GM12892 (cell line): ENCODE data around the gene ZNF528.

Experiments
- POLR2A ChIP-seq: IDR thresholded peaks from 2 replicates; pipeline ENCODE4 v1.6.1; 2011; ENCODE audit warnings: low read depth, low read length, control low read depth
- TAF1 ChIP-seq: IDR thresholded peaks from 2 replicates; pipeline ENCODE4 v1.6.1; 2011; ENCODE audit warnings: low read depth, mild to moderate bottlenecking, control low read depth, low read length, borderline replicate concordance

DNA sequence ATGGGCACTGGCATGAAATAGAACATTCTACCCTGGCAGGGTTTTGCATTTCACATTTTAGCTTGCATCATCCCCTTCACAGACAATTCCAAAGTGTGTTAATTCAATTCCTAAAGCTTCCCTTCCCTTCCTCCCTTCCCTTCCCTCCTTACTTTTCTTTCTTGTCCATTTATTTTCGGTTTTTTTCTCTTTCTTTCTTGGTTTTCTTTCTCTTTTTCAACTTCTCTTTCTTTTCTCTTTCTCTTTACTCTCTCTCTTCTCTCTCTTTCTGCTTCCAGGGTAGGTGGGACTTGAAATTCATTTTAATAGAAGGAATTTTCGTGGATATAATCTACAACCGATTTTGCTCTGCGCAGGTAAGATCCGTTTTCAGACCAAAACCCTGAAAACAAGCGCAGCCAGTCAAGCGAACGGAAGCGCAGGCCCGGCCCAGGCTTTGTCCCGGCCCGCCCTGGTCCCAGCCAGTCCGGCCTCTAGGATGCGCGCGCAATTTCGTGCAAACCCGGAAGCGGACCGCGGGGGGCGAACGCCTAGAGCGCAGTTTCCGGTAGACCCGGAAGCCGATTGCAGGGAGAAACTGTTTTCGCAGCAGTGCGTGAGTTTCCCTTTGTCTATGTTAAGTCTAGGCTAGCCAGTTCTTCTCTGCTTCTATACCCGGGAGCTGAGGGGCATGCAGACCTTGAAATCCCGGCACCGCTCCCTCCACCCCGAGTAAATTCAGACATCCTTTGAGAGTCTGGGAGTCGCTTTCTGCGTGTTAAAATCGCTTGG is at the start of gene ZNF528:
- TF ChIP-seq TAF1 (no peak), POLR2A (no peak)
